ENCODE data around the gene GPR137B. TPM values are rescaled to one million over a fixed set of nuclear protein-coding genes. Genes with fewer than 3 reads are reported as not detected.

The GPR137B gene
- total and polyA plus RNA-seq, 2 of the 8 experiments (the other 6 are each of a cell fraction or from before 2014, with no cell fraction given), result 6.9 to 7.7 TPM

DNA sequence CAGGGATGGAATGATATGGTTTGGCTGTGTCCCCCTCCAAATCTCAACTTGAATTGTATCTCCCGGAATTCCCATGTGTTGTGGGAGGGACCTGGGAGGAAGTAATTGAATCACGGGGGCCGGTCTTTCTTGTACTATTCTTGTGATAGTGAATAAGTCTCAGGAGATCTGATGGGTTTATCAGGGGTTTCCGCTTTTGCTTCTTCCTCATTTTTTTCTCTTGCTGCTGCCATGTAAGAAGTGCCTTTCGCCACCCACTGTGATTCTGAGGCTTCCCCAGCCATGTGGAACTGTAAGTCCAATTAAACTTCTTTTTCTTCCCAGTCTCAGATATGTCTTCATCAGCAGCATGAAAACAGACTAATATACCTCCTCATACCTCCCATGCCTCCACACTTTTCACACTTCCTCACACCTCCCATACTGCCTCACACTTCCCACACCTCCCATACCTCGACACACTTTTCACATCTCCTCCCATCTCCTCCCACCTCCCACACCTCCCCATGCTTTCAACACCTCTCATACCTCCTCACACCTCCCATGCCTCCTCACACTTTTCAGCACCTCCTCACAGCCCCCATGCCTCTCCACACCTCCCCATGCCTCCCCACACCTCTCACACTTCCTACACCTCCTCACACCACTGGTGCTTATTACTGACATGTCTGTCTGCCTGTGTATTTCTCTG is 21.3 kb downstream of the GPR137B start (continued):
- TF ChIP-seq GABPA (IDR thresholded peaks at IDR 0.05; ENCODE audit: borderline replicate concordance, insufficient read depth, low read length) (no peak), KDM5A (IDR thresholded peaks at IDR 0.05; ENCODE audit: low read length) (no peak), SAP30 (IDR thresholded peaks at IDR 0.05; ENCODE audit: insufficient read depth, insufficient replicate concordance, low read length) (no peak), CREB1 (IDR thresholded peaks at IDR 0.05) (no peak)
